Activated effector memory CD4-positive, alpha-beta T cell treated with Interleukin-2 at 50 U/mL for 16 hours (primary cell): ENCODE data around the gene SLC18A3.

Source experiments
- DNase-seq: peaks from one replicate; pipeline ENCODE4 v3.0.0-alpha.2; 2020

The SLC18A3 gene

DNA sequence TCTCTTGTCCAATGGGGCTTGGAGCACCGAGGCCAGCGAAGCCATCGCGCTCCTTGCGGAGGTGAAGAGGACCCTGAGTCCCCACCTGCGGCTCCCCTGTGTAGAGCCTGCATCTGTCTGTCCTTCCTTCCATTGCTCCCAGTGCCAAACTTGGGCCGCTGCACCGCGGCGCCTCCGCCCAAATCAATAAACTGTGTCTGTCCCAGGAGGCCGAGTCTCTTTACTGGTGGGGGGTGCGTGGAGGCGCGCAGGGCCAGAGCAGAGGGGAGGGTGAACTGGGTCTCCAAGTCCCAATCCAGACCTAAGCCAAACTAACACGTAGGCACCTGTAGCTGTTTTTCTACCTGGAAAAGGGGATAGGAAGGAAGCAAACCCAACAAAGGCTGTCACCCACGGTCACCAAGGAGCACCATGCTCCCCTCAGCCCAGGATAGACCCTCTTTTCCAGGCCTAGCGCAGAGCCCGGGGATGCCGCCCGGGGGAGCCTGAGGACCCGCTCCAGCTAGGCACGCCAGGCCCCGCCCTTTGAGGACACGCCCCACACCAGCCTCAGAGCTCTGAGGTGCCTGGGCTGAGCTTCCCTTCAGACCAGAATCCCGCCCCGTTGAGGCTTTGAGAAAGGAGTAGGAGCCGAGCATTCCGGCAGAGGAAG lies 2.5 kb downstream of the SLC18A3 start:
- DNase-seq: no peak

DNA sequence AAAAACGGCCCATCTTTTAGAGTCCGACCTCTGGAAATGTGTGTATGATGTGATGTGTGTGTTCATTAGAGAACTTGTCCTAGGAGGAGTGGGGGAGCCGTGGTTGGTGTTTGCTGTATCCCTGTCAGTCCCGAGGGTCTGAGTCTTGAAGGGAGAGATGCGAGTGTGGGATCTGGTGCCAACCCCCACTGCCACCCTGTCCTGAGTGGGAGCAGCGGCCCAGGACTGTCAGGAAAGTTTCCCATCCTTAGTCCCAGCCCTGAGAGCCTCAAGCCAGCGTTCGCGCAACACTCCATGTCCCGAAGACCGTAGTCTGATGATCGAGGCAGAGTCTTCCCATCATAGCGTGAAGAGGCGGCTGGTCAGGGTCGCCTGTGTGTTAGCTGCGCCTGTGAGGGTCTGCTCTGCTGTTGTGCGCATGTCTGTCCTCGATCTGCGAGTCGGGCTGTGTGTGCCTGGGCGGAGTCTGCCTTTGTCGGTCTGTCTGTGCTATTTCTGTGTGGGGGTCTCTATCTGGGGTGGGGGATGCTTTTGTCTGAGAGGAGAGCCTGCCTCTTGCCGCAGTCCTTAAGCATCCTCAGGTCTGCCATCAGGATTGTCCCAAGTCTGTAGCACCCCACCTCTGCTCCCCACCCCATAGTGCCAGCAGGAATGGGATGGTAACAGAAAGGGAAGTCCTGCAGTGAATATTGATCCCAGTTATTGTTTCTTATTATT lies 3.2 kb downstream of the SLC18A3 start:
- no peak for DNase-seq

GRCh38 chr10:49613882-49614241 lies 3.8 kb downstream of the SLC18A3 start, which contains the start of gene CHAT:
Gene CHAT, plus strand, starts transcription at chr10:49614037. Its CDS starts 153 bp downstream, at chr10:49614190.
- no peak for DNase-seq

- no peak for DNase-seq
Measured at GRCh38 chr10:49614242-49615198, 4.4 kb downstream of the SLC18A3 start.

DNA sequence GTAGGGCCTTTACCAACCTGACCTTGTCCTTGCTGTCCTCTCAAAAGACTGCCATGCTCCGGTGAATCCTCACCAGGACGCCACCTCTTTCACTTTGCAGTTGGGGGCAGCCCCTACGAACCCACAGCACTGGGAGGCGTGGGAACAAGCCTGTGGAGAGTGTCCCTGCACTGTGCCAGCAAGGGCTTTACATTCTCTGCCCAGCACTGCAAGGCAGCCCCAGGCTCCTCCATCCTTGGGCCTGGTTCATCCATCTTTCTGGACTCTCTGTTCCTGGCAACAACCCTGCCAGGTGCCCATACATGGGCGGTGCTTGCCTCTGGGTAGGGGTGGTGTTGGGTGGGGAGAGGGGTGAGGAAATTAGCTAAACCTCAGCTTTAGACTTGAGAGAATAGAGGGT lies 5.1 kb downstream of the SLC18A3 start:
- DNase-seq: no peak

- no peak for DNase-seq
Measured at GRCh38 chr10:49615721-49616120, 5.6 kb downstream of the SLC18A3 start.

DNA sequence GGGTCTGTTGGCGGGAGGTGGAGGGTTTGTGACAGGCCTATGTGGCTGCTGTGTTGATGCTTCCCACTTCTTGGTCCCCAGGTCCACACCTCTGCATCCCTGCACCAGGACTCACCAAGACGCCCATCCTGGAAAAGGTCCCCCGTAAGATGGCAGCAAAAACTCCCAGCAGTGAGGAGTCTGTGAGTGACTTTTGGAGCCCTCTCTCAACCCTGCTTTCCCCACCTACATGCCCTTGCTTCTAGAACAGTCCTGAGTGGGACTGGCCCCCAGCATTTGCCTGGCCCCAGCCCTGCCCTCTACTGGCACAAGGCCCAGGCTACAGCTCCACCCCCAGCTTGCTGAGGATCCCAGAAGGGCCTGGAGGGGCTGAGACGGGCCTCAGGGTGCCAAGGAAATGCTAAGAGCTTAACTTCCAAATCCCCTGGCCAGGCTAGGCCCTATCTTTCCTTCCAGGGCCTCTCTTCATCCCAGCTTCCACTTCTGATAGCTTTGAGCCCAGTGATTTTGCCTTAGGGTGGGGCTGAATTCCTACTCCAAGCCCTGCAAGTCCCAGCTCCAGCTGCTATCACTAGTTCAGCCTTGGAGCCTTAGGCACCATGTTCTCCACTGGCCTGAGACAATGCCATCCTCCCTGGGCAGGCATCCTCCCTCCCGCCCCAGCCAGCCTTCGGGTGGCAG lies 6.5 kb downstream of the SLC18A3 start:
- DNase-seq: no peak

DNA sequence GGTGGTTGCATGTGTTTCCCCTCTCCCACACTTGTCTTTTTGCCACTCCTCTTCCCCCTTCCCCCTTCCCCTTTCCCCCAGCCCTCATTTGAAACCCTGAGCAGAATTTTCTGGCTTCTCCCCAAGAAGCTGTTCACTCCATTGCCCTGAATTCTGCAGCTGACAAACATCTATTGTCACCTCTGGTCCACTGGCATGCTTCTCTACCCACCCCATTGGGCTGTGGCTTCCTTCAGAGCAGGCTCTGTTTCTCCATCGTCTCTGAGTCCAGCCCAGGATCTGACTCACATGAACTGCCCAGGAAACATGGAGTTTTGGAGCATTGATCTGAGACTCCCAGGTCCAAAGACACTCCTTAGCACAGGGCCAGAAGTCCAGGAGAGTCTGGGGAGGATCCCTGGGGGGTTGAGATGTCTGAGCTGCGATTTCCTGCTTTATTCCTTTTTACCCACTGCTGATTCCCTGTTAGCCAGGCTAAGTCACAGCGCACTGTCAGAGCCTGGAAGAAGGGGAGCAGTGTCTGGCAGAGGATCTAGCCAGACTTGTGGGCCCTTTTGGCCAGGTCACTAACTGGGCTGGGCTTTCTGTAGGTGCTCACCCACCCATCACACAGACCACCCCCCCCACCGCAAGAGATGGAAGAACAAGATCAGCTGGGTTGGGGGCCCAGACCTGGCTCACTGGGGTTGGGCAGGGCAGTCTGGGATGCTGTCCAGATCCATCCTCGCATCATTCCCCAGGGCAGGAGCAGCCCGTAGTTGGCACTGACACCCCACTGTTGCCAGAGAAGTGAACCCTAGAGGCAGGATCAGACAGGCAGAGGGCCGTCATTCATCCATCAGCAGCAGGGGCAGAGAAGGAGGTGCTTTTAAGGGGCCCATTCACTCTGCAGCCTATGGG lies 7.3 kb downstream of the SLC18A3 start:
- DNase-seq: no peak

DNA sequence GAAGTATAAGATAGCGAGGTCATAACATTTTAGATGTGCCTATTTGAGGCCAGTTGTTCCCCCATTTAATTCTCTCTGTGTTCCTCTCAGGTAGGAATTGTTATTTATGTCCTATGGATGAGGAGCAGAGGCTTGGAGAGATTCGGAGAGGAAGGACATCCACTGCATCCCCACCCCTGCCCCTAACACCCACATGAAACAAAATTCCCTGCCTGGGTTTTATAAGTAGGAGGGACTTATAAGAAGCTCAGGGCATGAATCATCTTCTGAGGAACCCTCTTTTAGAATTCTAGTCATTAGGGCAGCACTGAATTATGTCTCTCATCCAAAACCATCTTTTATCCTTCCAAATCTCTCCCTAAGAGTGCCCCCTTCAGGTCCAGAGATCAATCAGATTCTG lies 8.7 kb downstream of the SLC18A3 start:
- no peak for DNase-seq

- DNase-seq: no peak
Measured at GRCh38 chr10:49619613-49620012, 9.5 kb downstream of the SLC18A3 start.

- no peak for DNase-seq
Measured at GRCh38 chr10:49620286-49620810, 10.2 kb downstream of the SLC18A3 start.

GRCh38 chr10:49620841-49621378 lies 10.8 kb downstream of the SLC18A3 start:
- DNase-seq: no peak

- no peak for DNase-seq
Measured at GRCh38 chr10:49621561-49621960, 11.5 kb downstream of the SLC18A3 start.

- no peak for DNase-seq
Measured at GRCh38 chr10:49622426-49623425, 12.6 kb downstream of the SLC18A3 start.

- DNase-seq: no peak
Measured at GRCh38 chr10:49624629-49625028, 14.5 kb downstream of the SLC18A3 start.

DNA sequence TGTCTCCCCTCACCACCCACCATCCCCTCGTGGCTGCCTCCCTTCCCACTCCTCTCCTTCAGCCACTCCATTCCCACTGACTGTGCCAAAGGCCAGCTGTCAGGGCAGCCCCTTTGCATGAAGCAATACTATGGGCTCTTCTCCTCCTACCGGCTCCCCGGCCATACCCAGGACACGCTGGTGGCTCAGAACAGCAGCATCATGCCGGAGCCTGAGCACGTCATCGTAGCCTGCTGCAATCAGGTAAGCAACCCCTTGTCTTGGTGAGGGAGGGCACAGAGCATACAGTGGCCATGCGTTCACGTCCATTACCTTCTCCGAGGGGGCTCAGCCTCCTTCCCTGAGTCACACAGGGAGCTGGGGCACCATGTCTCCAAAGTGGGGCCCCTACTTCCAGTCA lies 15.3 kb downstream of the SLC18A3 start:
- no peak for DNase-seq

GRCh38 chr10:49627038-49627437 lies 16.9 kb downstream of the SLC18A3 start:
- no peak for DNase-seq

DNA sequence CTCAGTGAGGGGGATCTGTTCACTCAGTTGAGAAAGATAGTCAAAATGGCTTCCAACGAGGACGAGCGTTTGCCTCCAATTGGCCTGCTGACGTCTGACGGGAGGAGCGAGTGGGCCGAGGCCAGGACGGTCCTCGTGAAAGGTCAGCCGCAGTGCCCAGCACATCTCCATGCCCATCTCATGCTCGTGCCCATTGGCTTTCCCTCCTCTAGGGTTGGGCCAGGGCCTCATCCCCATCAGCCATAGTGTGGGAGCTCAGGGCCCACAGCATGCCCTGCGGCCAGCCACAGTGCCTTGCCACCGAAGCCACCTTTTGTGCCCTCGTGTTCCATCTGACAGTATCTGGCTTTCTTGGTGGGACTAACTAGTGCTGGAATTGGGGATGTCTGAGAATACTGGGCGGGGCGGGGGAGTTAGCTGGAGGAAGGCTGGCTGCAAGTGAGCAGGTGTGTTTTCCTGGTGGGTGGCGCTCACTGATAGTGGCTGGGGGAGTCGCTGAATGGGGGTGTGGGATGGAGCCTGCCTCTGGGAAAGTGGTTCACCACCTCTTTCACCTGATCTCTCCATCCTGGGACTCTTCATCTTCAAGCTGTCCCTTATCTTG lies 17.6 kb downstream of the SLC18A3 start:
- DNase-seq: no peak

GRCh38 chr10:49628599-49628998 lies 18.5 kb downstream of the SLC18A3 start:
- no peak for DNase-seq
